ENCODE measurements around the gene FAM78A. TPM values are rescaled to one million over a fixed set of nuclear protein-coding genes. Genes with fewer than 3 reads are reported as not detected.
"Not testable (repeated sequence)": the region's sequence is repeated elsewhere in the genome, so short reads cannot be mapped to it uniquely, and the experiment has no call there.

FAM78A gene
- total RNA-seq, 1 donor from 2014 or later: 7.0 TPM

DNA sequence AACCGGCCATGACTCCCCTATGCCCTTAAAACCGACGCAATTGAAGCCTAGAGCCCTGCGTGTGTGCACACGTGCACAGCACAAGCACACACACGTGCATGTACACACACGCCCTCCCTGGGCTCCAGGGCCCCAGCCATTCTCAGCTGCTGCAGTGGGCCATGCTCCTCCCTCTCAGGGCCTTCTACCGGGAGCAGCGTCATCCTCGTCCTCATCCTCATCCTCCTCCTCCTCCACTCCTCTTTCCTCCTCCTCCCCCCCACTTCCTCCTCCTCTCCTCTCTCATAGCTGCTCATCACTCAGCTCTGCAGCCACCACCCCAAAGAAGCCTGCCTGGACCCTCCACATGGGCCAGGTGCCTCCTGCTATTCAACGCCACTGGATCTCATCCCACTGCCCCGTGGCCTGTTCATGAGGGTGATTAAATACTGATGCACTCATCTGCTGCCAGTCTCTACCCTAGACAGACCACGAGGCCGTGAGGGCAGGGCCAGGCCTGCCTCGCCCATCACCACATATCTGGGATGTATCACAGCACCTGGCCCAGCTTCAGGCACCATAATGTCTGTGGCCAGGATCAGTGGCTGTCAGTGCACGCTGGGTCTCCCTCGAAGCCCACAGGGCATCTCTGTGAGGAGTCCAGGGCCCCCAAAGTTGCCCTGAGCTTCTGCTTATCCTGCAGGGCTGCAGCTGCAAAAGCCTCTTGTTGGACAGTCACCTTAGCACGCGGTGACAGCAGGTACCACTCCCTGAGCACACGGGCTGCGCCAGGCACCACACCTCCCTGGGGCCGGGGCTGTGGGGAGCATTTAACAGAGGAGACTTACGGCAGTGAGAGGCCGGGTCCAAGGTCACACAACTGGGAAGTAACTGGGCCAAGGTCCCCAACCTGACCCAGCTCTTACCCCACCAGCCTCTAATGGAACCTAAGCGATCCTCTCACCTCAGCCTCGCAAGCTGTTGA lies 9.8 kb downstream of the FAM78A start:
- peak; percentile 73 for DNase-seq (ENCODE audit: low read depth)

DNA sequence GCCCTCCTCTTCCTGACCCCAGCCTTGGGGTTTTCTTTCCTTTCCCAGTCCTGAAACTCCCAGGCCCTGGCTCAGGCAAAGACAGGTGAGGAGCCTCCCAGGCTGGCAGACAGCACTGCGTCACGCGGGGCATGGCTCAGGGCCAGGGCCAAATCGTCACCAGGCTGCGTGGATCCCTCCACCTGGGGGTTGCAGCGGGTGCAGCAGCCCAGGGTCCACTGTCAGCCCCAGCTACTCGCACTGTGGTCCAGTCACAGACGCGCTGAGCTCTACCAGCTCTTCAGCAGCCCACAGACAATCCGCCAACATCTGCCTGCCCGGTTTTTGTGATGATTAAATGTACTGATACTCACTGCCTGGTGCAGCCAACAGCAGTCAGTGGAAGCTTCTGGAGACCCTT lies 12.1 kb downstream of the FAM78A start:
- DNase-seq (ENCODE audit: low read depth): no peak

DNA sequence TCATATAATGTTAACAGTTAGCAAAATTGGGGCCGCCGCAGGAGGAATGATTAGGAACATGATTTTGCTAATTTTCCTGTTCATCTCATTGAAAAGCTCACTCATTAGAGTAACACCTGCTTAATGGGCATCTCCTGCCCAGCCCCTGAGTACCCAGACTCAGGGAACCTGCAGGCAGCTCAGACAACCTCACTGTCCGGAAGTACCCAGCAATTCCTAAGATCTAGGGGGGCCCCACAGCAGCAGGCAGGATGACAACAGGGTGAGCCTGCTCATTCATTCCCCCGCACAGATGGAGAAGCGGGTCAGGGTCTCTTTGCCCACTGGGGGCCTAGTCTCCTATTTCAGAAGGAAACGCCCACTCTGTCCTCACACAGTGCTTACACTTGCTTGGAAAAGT lies 12.6 kb downstream of the FAM78A start:
- no peak for DNase-seq (ENCODE audit: low read depth)

DNA sequence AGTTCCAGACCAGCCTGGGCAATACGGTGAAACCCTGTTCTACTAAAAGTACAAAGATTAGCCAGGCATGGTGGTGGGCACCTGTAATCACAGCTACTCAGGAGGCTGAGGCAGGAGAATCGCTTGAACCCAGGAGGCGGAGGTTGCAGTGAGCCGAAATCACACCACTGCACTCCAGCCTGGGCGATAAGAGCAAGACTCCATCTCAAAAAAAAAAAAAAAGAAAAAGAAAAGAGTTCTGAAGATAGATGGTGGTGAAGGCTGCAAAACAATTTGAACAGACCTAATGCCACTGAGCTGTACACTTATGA lies 13.3 kb downstream of the FAM78A start:
- not testable (repeated sequence) for DNase-seq (ENCODE audit: low read depth)

DNA sequence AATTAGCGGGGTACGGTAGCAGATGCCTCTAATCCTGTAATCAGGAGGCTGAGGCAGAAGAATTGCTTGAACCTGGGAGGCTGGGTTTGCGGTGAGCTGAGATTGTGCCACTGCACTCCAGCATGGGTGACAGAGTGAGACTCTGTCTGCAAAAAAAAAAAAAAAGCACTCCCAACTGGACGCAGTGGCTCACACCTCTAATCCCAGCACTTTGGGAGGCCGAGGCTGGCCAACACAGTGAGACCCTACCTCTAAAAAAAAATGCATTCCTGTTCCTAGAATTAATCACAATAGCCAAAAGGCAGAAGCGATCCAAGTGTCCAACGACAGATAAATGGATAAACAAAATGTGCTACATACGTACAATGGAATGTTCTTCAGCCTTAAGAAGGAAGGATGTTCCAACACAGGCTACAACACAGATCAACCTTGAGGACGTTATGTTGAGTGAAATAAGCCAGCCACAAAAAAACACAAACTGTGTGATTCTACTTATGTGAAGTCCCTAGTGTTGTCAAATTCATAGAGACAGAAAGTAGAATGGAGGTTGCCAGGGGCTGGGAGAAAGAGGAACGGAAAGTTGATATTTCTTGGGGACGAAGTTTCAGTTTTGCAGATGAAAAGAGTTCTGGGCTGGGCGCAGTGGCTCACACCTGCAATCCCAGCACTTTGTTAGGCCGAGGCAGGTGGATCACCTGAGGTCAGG lies 13.8 kb downstream of the FAM78A start:
- DNase-seq (ENCODE audit: low read depth): no peak

DNA sequence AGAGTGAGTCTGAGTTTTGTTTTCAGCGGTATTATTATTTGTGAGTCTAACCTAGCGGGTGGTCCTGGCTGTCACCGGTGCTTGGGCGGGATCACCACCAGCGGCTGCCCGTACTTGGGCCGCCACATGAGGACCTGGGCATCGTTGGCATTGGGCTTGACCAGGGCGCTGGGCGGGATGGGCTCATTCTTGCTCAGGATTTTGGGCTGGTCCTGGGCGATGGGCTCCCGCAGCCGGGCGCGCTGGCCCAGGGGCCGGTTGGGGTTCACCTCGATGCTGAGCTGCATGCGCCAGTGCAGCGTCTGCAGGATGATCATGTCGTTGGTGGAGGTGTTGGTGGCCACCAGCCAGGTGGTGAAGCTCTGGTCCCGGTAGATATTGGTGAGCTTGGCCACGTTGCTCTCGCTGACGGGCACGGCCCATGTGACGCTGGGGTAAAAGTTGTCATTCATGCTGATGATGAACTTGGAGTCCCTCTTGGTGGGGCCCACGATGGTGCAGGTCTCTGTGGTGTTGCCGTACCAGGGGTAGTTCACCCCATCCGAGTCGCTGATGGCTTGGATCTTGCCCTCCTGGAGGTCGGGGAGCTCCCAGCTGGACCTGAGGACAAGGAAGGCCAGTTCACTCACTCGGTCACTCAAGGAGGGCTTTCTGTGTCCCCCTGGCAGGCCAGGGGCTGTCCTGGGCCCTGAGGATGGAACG lies 15.4 kb downstream of the FAM78A start:
- DNase-seq (ENCODE audit: low read depth): no peak

DNA sequence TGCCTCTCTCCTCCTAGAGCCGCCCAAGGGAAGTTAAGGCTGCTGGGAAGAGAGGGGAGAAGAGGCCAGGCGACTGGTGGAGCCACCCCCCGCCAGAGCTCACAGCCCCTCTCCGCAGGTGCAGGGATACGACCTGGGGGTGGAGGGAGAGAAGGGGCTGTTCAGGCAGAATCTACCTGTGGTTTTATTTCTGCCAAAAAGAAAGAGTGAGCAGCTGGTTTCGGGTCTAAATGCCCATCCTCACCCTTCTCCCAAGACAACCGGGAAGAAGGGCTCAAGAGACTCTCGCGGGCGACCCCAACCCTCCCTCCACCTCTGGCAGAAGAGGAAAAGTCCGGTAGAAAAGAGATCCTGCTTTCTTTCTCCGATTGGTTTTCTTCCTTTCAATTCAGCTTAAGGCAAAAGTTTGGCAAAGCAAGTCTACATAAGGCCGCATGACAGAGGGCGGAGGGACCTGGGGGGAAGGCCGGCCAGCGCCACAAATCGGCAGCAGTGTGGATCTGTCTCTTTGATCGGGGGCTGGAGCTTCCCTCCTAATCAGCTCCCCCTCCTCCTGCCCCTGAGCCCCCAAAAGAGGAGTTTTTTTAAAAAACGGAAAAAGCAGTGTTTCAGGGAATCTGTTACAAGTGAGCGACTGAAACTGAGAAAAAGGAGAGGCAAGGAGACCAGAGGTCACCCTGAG lies 16.3 kb downstream of the FAM78A start:
- DNase-seq (ENCODE audit: low read depth): no peak

DNA sequence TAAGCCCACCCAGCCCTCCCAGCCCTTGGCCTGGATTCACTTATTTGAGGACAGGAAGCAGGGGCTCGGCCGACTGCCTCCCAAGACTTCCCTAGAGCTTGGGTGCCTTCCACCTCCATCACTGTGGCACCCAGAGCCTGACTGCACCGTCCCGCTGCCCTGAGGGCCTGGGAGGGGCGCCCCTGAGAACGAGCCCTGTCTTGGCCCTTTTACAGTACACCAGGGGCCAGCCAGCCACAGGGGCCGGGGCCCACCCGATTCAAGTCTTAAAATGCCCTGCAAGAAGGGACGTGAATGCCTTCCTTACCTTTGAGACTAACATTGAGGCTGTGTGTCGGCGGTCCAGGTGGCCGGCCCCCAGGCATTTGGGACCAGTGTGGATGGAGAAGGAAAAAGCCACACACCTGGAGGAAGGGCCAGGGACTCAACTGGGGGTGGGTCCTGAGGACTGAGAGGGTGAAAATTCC lies 16.8 kb downstream of the FAM78A start:
- DNase-seq (ENCODE audit: low read depth): no peak

DNA sequence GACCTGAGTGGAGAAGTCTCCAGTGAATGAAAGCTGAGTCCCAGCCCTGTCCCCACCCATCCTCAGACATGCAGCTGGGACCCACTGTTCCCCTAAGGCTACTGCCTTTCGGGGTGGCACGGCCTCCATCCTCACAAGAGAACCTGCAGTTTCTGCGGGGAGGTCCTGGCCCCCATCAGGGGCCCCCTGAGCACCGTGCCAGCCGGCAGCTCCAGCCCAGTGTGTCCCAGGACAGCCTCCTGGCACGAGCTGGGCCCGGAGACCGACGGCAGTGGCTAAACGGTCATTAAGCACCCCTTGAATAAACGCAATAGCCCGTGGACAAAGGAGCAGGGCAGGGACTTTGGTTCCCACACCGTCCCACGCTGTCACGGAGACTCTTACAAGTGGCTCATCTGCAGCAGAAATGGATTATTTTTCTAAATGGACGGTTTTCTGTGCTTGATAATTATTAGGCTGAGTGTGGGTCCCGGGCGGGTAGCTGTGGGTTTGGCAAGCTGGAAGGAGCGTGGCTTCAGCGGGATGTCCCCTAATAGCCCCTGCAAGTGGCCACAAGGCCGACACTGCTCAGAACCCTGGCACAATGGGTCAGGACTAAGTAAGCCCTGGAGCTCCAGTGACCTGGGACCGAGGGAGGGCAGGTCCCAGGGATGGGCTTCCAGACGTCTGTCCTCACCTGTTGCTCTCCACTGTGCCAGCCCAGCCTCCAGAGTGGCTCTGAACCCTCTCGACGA lies 17.4 kb downstream of the FAM78A start:
- DNase-seq (ENCODE audit: low read depth): no peak

DNA sequence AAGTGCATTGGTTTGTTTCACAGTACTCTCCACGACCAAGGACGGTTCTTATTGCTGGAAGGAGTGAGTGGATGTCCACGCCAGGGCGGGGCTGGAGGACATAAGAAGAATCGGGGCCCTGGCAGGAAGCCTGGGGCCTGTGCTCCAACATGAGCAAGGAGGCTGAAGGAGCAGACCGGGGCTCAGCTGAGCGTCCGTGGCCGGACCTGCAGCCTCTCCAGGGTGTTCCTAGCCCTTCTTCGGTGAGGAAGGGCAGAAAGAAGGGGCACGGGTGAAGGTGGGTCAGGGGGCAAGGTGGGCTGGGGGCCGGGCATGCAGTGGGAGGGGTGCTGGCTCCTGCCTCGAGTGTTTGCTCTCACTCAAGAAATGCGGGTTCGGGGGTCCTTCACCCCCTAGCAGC lies 18.1 kb downstream of the FAM78A start:
- DNase-seq (ENCODE audit: low read depth): no peak

DNA sequence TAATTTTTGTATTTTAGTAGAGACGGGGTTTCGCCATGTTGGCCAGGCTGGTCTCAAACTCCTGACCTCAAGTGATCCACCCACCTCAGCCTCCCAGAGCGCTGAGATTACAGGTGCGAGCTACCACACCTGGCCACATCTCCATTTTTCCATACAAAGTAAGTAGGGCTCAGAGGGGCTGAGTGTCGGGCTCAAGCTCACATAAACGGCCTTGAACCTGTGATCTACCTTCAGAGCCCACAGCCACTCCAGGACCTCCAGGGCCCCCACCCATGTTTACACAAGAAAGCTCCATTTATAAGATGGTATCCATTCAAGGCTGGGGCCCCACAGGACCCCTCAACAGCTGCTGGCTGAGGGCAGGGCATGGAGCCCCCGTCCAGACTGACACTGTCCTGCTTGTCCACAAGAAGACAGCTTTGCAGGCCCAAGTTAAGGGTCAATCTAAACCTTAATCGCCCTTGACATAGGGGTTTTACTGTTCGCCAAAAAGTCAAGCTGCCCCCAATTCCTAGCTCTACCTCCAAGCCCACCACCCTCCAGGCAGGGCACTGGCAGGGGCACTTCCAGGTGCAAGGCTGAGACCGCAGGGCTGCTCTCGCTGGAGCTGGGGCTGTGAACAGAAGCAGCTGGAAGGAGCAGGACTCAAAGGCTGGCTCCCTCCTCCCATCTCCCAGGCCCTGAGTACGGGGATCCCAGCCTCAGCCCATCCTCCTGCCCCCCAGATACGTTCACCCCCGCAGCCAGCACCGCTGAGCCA lies 18.9 kb downstream of the FAM78A start:
- DNase-seq (ENCODE audit: low read depth): no peak

DNA sequence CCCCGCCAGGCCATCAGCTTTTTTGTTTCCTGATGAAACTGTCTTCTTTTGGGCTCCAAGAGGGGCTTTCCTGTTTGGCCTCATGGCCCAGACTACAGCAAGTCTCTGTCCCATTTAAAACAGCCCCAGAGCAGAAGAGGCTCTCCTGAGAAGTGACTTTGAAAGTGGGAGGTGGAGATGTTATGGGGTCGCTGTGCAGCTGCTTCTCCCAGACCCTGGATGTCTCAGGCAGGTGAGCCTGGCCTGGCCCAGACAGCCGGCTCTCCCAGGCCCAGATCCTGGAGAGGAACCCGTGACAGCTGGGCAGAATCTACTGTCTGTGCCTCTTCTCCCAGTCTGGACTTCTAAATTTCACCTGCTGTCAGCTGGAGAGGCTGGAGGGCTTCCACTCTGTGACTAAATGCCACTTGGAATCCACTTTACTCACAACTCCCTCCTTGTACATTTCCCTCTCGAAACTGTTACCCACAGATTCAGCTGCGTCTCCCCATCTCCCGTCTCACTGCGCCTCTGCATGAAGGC lies 20.6 kb downstream of the FAM78A start:
- peak; percentile 84 for DNase-seq (ENCODE audit: low read depth)

DNA sequence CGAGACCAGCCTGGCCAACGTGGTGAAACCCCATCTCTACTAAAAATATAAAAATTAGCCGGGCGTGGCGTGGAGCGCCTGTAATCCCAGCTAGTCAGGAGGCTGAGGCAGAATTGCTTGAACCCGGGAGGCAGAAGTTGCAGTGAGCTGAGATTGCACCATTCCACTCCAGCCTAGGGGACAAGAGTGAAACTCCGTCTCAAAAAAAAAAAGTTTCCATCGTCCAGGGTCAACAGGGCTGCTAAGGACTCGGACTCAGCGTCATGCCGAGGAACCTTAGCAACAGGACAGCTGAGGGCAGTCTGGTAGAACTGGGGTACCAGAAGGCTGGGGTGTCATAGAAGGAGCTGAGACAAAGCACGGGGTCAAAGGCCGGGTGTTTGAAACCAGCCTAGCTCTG lies 21.7 kb downstream of the FAM78A start:
- no peak for DNase-seq (ENCODE audit: low read depth)

DNA sequence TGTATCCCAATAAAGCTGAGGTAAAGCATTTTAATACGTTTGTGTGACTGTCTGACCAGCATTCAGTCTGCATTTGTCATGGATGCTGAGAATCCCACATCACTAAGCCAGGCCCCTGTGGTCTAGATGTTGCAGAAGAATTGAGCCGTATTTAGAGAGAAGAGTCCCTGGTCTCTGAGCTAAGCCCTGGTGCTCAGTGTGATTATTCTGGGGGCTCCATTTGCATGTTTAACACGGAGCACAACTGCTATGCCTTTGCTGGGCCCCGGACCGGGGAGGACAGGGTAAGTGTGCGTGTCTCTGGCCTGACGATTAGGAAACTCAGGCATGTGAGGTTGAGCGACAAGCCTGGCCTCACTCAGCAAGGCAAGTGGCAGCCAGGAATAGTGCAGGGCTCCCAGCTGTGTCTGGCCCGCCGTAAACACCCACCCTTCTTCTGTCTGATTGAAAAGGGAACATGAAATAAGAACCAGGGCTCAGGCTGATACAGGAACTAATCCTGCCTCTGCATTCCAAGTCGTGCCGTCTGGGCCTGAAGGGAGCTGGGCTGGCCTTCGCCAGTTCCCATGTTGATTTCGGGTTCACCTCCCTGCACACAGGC lies 22.3 kb downstream of the FAM78A start:
- DNase-seq (ENCODE audit: low read depth): peak; percentile 90

DNA sequence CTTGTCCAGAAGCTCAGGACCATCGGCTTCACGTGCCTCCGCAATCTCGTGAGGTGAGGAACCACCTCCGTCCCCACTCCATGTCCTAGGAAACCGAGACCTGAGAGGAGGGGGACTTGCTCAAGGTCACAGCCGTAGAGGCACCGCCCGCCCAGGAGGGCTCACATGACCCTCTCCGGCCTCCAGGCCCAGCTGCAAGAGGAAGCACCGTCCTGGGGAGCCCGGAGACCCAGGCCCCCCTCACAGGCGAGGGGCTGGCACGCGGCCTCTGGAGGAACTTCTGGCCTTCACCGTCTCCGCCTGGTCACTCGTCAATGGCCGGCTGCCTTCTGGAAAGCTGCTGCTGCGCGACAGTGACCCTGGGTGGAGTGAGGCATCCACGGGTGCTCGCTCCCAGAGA lies 24.2 kb downstream of the FAM78A start:
- DNase-seq (ENCODE audit: low read depth): no peak

DNA sequence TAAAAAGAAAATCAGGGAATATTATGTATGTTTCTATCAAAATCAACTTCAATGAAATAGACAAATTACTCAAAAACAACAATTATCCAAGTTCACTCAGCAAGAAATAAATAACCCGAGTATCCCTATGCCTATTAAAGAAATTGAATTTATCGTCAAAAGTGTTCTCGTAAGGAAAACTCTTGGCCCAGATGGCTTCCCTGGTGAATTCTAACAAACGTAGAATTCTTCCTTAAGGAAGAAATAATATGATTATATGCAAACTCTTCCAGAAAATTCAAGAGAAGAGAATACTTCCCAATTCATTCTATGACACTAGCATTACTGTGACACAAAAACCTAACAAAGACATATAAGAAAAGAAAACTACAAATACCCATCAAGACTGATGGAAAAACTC lies 29.7 kb downstream of the FAM78A start:
- no peak for DNase-seq (ENCODE audit: low read depth)

DNA sequence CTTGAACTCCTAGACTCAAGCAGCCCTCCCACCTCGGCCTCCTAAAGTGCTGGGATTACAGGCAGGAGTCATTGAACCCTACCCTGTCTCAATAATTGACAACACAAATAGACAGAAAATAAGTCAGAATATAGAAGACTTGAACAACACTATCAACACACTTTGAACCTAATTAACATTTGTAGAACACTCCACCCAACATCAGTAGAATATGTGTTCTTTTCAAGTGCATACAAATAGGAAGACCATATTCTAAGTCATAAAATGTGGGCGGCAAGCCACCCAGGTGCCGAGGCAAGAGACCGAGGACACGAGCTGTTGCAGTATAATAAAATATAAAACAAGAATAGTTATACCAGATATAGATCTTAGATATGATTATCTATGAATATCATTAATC lies 32.0 kb downstream of the FAM78A start:
- not testable (repeated sequence) for DNase-seq (ENCODE audit: low read depth)

DNA sequence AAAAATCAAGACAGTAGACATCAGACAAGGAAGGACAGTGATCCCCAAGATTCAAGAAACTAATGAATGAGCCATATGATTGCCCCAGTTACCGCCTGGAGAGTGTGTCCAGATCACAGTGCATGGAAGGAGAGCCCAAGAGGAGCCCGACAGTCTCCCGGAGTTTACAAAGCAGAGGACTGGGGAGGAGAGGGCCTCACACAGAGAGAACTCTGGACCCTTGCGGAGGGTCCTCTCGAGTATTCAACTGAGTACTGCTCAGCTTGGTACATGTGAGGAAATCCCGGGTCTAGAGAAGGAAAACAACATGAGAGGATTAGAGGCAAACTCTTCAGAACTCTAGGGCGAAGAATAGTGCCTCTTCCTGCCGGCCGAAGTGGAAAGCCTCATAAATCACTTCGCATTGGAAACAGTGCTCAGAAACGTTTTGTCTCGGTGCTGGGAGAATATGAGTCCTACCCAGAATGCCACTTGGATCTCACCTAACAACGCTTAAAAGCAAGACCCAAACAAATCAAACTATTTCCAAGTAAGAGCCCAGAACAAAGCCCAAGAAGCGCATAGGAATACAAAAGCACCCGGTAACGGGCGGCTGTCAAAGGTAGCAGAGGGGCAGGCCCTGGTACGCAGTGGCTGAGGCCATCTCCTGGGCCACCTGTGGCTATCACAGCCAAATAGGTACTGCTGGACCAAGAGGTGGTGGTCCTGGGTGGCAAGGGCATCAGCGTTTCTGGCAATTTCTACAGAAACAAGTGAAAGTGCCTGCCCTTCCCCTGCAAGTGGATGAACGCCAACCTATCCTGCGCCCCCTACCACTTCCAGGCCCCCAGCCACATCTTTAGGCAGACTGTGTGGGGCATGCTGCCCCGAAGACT lies 36.0 kb downstream of the FAM78A start:
- no peak for DNase-seq (ENCODE audit: low read depth)
